NCI-H146 treated with DMSO at 0.1 percent for 48 hours (cell line): ENCODE data around the gene BNC2.

Source experiments
- DNase-seq: peaks from one replicate; lab custom pipeline; 2025; ENCODE audit not compliant: unreplicated experiment; lab: John Stamatoyannopoulos, UW

BNC2 gene

DNA sequence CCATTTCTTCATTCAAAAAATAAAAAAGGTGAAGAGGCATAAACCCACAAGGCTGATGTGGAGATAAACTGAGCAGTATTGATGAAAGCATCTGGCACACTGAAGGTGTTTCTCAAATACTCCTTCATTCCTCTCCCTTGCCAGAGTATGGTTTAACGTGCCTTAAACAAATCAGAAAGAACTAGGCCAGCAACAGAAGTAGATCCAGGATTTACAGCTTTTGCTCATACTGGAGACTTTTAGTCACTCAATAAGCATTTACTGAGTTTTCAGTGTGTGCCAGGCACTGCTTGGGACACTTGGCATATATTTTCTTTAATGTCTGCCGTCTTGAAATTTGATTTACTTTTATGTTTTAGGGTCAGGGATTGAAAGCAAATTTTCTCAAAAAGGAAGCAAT, 53.0 kb downstream of the BNC2 start:
- DNase-seq, result no peak

DNA sequence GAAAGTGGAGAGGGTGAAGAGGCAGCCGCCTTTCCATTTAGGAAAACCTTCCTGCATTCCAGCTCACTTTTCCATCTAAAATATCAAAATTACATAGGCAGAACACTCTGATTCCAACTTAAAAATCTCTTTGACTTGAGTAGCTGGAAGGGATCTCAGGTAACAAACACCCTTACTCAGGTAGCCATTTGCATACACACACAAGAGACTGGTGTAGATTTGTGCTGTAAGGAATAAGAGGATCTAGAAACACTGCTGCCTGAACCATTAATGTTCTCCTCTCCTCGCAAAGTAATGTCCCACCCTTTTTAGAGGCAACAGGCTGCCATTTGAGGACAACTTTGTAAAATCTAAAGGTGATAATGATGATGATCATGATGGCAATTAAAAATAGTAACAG, 53.5 kb downstream of the BNC2 start:
- no peak for DNase-seq

DNA sequence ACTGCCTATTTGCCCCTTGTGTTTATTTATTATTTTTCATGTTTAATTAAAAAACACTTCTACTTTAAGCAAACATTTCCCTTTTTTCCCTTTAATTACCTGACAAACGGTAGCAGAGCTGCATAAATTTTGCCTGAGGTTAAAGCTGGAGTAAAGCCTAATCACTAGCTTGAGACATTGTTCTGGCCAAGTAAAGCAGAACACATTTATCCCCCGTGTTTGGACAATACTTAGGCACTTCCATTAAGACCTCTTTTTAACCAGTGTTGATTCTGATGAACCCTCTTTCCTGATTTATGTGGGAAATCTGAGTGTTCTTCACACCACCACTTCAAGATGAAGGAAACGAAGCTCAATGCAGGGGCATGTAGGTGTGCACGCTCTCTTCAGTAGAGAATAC, 54.5 kb downstream of the BNC2 start:
- DNase-seq, result no peak

DNA sequence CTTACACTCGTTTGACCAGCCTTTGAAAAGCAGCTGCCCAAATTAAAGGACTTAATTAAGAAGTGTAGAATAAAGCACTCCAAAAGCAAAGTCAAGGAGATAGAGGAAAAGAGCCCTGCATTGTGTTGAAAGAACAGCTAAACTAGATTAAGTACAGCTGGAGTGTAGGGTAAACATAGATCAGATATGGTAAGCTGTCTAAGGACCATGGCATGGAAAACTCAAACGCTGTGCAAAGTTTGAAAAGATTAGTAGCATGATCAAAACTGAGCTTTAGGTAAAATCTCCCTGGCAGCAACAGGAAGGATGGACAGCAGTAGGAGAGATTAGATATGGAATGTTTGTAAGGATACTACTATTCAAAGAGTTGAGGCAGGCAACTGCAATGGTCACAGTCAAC, 55.4 kb downstream of the BNC2 start:
- DNase-seq, result no peak

DNA sequence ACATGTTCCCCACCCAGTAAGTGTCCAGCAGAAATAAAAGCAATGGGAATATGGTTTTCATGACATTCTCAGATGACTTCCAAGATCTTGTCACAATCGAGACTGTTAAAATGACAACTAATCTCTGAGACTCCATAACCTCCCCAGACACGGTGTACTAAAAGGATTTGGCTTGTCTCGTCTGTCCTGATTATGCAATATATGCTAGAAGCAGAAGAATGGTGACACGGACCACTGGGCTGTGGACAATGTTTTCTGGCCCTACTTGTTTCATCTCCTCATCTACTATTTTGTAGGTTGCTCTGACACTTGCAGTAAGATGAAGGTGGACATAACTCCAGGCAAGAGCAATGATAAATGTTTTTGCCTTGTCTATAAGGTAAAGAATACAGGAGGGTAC, 56.6 kb downstream of the BNC2 start:
- DNase-seq, result no peak

DNA sequence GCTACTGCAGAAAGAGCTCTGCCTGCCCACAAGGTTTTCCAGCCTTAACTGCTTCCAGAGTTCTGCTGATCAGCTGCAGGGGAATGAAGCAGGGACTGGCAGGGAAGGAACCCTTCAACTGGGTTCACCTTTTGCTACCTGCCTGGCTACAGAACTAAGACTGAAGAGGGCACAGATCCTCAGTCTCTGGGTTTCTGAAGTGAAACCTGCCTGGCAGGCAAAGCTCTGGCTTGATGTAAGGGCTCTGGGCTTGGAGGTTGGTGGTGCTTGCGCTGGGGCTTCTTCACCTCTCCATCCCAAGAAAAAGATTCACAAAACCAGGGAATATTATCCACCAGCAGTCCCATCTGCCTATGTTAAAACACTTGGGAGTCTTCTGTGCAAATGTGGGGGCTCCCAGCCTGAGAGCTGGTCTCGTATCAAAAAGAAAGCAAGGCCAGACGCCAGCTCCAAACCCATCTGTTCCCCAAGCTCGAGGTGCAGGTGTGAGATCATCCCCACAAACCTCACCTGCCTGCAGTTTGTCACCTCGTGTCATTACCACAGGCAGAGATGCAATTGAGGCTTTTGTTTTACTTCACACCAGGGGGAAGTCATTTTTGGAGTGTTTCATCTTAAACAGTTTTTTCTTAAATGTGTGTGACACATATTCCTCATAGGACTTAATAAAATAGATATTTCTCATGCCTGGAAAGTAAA, 58.3 kb downstream of the BNC2 start:
- DNase-seq, result no peak

DNA sequence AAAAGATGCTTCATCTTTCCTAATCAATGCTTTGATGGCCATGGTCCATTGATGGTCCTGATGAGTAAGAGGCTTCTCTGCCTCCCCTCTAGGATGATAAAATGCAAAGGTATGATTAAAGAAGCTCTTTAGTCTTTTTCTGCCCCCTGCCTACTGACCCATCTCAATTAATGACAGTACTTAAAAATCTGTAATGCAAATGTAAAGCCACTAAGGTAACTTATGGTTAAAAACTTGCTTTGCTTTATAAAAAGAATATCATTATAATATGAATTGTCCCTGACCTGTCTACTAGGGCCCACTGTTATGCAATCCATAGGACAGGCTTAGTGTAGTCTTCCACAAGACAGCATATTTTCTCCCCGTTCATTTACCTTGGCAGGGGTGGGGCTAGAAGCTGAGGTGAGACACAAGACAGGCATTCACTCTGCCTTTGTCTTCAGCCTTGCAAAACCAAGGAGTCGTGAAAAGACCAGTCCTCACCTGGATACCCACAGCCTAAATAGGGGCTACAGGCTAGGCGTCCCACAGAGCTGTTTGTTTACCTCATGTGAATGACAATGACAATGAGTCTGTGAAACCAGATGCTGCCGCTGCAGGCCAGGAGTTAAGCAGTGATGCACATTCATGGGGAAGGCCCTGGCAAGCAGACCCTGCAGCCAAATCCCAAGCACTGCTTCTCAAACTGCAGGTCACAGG, 60.4 kb downstream of the BNC2 start:
- peak; percentile 51 for DNase-seq

DNA sequence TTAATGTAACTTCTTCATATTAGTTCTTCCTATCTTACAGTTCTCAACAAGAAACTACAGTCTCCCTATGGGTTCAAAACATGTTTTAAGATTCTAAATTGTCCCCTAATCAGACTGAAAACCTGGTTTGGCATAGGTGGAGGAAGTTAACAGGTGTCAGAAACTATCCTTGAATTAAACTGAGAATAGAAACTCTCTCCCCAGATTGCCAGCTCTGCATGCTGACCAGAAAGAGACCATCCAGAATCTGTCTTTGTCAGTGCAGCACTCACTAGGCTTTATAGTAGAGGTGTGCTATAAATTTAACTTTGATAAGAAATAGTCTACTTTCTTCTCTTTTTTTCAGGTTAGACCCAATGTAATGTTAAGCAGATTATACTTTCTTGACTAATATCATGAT, 63.8 kb downstream of the BNC2 start:
- no peak for DNase-seq

DNA sequence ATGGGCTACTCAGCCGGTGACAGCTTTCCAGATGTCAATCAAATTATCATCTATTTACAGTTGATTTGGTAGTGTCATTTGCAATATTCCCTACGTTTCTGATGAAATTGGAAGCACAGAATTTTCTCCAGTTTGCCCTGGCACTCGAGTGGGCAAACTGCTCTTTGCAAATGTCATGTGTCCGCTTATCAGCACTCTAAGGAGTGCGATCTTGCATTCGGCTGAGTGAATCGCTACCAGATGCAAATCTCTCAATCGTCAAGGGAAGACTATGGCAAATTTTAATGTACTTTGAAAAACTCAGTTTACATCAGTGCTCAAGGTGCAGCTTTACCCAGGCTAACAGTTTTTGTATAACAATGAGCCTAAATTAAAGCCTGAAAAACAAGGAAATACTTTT, 66.8 kb downstream of the BNC2 start:
- no peak for DNase-seq

DNA sequence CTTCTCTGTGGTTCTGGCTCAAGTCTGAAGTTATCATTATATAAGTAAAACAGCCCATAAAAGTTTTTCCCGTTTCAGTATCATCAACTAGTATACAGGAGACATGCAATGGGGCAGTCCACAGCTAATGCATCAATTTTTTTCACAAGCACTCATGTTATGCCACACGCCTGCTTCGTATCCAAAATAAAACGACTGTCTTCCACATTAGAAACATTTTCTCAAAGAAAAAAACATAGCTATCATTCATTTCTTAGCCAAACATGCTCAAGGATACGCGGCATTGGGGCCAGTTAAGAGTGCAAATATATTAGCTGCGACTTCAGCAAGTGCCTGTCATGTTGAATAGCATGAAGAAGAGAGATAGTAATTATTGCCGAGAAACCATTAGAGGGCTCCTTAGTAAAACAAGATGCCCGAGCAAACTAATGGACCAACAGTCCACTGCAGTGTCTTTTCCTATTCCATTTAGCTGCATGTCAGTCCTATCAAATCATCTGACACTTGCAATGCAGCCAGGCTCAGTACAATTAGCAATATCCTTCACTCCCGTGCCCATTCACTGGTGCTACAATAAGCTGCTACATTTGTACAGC, 68.5 kb downstream of the BNC2 start:
- no peak for DNase-seq

DNA sequence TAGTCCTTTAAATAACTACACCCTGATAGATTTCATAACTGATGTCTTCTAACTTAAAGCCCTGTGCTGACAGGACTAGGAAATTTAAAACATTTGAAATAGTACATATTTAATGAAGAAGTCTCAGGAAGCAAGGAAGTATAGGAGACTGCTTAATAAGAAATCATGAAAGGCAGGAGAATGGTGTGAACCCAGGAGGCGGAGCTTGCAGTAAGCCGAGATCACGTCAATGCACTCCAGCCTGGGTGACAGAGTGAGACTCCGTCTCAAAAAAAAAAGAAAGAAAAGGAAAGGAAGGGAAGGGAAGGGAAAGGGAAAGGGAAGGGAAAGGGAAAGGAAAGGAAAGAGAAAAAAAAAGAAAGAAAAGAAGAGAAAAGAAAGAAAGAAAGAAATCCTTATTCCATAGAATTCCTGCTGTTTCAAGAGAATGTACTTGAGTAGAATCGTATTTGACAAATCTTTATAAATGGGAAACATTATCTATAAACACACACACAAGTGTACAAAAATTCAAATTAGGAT, 74.1 kb downstream of the BNC2 start:
- DNase-seq, result no peak

DNA sequence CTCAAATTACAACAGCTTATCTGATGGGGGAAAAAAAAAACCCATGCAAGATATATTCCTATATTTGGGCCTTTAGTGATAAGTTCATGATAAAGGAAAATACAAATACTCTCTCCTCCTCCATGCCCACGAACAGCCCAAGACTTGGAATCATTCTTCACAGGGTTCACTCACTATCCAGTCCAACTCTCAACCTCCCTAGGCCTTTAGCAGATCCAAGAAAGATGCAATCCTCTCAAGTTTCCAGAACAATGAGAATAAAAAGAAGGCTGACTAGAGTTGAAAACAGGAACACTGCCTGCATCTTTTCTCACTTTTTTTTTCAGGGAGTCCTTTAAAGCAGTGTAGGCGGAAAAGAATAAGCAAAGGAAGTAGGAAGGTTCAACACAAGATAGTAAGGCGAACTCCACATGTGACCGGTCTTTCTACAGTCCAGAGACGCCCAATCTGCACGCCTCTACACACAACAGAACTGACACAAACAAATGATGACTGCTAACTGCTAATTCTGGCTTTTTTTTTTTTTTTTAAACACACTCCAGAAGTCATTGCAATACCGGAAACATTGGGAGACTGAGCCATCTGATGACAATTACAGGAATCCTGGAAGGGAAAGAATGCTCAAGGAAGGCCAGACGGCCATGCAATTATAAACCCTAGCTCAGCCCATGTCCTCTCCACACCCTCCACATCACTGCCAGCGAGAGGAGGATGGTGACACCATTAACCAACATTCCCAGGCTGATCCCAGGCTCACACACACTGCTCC, 75.4 kb downstream of the BNC2 start:
- no peak for DNase-seq

DNA sequence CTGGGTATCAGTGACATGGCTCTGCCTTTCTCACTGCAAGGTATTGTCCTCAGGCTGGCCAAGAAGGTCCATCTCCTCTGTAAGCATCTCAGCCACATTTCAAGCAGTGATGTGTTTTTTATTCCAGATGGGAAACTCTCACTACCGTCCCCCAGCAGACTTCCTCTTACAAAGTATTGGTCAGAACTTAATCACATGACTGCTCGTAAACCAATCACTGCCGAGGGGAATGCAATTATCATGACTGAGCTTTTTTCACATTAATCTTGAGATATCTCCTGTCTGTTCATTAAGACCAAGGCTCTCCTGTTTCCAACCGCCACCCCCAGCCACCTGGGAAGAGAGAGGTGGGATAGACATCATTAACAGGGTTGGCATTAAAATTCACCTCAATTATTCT, 76.4 kb downstream of the BNC2 start:
- no peak for DNase-seq

DNA sequence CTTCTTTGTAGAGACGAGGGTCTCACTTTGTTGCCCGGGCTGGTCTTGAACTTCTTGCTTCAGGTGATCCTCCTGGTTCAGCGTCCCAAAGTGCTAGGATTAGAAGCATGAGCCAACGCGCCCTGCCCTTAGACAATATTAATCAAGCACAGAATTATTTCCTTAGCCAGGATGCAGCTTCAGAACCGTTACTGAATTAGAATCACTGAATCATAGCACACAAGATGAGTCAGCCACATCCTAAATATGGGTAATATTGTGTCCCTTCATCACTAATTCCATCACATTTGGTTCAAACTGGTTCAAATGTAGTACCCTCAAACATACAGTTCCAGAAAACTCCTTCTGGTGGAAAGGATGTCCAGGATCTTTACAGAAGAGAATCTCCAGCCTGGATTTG, 82.7 kb downstream of the BNC2 start:
- no peak for DNase-seq

DNA sequence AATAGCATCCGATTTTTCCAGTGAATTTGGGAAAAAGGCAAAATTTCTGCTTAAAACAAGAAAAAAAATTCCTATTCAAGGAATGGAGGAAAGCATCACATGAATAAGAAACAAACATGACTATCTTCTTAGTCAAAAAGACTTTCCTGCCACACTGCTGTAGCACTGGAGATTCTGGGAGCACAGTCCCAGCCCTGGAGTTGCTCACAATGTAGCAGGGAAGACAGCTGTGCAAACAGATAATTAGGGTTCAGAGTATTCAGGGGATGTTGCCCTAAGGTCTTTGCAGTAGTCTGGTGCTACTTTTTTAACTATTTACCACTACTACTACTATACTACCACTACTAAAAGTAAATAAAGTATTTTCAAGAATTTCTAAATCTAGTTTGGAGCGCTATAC, 86.5 kb downstream of the BNC2 start:
- DNase-seq, result peak; percentile 7

DNA sequence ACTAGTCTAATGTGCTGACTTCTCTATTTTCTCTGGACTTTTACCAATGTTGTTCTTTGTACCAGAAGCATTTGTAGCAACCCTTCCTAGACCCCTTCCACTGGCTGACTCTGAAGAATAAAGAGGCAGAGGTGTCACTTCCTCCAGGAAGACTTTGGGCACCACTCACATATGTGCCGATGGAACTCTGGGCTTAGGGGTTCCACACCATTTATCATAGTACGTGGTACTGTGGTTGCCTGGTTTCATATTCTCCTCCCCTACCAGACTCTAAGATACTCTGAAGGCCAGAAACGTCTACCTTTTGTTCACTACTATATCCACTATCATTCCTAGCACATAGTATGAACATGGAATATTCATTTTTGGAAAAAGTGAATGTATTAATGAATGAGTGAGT, 88.0 kb downstream of the BNC2 start:
- no peak for DNase-seq

DNA sequence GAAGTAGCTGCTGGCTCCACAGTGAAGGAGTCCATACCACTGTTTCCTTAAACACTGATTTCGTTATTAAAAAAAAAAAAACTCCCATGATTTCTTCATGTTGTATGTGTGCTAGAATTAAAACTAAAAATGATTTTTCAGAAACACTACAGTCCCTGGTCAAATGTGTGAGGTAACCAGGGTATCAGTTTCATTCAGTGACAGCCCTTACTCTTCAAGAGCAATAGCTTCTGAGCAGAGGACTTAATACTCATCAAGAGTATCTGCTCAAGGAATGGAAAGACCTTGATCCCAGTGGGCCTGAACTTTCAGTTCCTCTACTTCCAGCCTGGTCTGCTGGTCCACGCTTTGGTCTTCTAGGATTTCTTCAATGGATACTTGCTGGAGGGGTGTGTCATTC, 95.1 kb downstream of the BNC2 start:
- DNase-seq, result no peak

DNA sequence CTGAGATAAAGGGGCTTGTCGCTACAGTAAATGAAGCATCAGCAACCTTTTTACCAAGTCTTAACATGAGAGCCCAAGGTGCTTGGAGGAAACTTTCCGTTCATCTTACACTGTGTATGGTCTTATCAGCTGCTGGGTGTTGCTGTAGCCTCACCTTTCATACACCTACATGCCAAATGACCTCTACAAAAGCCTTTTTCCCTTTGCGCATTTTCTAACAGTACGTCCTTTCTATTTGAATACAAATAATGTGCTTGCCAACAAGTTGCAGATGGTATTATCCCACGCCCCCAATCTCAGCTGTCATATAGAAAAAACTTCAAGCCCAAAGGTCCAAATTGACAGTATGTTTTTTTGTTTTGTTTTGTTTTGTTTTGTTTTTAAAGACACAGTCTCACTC, 96.9 kb downstream of the BNC2 start:
- no peak for DNase-seq

DNA sequence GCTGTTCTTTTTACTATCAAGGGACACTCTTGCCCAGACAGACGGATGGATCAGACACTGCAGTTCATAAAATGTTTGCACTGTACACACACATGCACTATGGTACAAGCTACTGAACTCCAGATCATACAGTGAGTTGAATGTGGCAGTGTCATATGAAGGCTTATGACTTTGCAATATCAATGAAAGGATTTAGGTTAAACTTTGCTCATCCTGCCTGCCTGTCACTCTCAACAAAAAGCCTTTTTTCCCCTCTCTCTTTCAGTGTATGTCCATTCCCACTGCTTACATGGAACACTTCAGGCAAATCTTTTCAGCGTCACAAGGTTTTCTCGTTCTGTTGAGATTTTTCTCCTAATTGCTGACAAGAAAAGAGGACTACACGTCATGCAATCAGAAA, 97.4 kb downstream of the BNC2 start:
- no peak for DNase-seq

DNA sequence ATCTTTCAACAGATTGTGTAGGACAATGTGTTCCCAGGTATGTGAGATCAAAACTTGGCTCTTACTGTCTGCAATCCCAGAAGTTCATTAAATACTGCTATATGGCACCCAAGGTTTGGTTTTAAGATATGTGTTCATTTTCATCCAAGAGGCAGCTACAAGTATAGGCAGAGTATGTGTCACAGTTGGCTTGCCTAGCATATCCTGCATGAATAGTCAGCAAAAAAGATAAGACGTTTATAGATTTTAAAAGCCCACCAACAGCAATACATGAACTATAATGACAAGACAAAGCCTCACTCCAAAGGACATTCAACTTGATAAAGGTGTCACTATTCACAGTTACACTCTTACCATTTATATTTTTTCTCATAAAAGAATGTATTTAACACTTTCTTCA, 99.1 kb downstream of the BNC2 start:
- no peak for DNase-seq

DNA sequence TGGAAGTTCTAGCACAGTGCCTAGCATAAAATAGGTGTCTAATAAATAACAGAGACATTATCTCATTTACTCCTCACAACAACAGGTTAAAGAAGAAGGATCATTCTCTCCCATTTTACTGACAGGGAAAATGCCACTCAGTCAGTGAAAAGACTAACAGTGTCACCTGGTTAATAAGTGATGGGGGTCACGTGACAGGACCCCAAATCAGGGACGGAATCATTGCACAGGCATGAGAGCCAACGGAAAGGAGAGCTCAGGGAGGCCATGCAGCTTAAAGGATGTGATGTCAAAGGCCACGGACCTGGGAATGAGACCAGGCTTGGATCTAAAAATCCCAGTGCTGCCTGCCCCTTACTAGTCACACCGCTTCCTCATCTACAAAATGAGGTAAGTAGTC, 101.2 kb downstream of the BNC2 start:
- no peak for DNase-seq

DNA sequence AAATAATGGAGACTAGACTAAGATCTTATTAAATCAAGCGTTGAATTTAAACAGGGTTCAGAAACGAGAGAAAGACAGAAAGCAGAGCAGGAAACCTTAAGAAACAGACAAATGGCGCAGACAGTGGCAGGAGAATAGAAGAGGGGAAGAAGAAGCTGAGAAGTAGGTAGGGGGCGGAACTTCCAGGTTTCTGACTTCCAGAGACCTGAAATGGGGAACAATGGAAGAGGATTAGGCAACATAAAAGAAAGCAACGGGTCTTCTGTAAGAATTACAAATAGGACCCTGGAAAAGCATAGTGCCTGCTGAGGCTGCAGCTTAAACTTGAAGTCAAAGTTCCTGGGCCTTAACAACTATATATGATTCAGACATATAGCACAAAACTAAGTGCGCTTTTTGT, 101.7 kb downstream of the BNC2 start:
- DNase-seq, result no peak
